Subcutaneous abdominal adipose tissue (tissue), 5 donors: ENCODE measurements around the gene LHFPL3.

ENCODE experiments used
- H3K27ac ChIP-seq: one replicate; pipeline ENCODE4 v1.7.0; 2013; ENCODE audit warnings: low read depth, mild to moderate bottlenecking, inconsistent platforms, low read length, moderate library complexity
- H3K27me3 ChIP-seq, 5 donors: one replicate each; pipeline ENCODE4 v1.7.0; 2013; ENCODE audit warnings: low read length in 5 of 5, inconsistent platforms in 1 of 5; ENCODE audit not compliant: control insufficient read depth in 5 of 5, insufficient read depth in 4 of 5
- H3K36me3 ChIP-seq, 5 donors: one replicate each; pipeline ENCODE4 v1.7.0; 2013; ENCODE audit warnings: low read length in 5 of 5; ENCODE audit not compliant: control insufficient read depth in 5 of 5, insufficient read depth in 5 of 5
- H3K4me1 ChIP-seq, 5 donors: one replicate each; pipeline ENCODE4 v1.7.0; 2013; ENCODE audit warnings: low read length in 5 of 5, mild to moderate bottlenecking in 3 of 5, moderate library complexity in 1 of 5; ENCODE audit not compliant: control insufficient read depth in 5 of 5, insufficient read depth in 5 of 5
- H3K4me3 ChIP-seq, 5 donors: one replicate each; pipeline ENCODE4 v1.7.0; 2013; ENCODE audit warnings: low read length in 5 of 5, low read depth in 1 of 5
- H3K9ac ChIP-seq, 5 donors: one replicate each; pipeline ENCODE4 v1.7.0; 2013; ENCODE audit warnings: low read length in 5 of 5, mild to moderate bottlenecking in 4 of 5, moderate library complexity in 3 of 5
- H3K9me3 ChIP-seq, 5 donors: one replicate each; pipeline ENCODE4 v1.7.0; 2013; ENCODE audit warnings: low read length in 5 of 5; ENCODE audit not compliant: control insufficient read depth in 5 of 5
- donor health status: healthy.
- donor health status: healthy.
- donor health status: healthy.
- donor health status: healthy.
- donor health status: healthy.

Gene LHFPL3

DNA sequence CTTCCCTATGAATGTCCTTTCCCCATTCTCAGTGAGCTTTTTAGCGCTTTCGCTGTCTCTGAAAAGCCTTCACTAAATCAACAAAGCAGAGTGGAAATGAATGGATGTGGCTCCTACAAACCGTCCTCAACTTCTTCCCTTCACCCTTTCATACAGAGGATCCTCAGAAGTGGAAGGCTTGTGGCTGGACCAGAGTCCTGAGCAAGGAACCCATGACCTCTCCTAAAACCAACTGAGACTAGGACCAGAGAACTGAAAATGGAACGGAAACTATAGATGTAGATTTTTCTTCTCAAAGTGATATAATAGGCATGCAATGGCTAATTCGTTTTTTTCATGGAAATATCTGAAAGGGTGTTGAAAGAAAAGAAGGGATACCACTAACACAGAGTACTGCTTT is 122.5 kb downstream of the LHFPL3 start:
- H3K27ac ChIP-seq = no peak overlapping the region
- no peaks in the 10 kb centered on the region for H3K36me3 ChIP-seq
- H3K9ac ChIP-seq = no peak overlapping the region

GRCh38 chr7:104453190-104453589 is 124.8 kb downstream of the LHFPL3 start:
- Histone ChIP-seq H3K27ac (no peak overlapping the region), H3K9ac (no peak overlapping the region), H3K27me3 (no peaks in the 10 kb centered on the region), H3K9me3 (peaks cover 0 to 7% (median 2%) of the 10 kb centered on the region in 5 donors), H3K4me3 (no peak overlapping the region), H3K36me3 (no peaks in the 10 kb centered on the region), H3K4me1 (no peaks in the 10 kb centered on the region)

More for the DNA sequence above, 122.5 kb downstream of the LHFPL3 start:
- Histone ChIP-seq H3K9me3 (peaks cover 0 to 7% (median 2%) of the 10 kb centered on the region in 5 donors), H3K27me3 (no peaks in the 10 kb centered on the region), H3K4me3 (no peak overlapping the region), H3K4me1 (no peaks in the 10 kb centered on the region)

GRCh38 chr7:104458875-104459274 is 130.5 kb downstream of the LHFPL3 start:
- Histone ChIP-seq H3K9ac (no peak overlapping the region), H3K4me1 (no peaks in the 10 kb centered on the region), H3K4me3 (no peak overlapping the region), H3K27me3 (no peaks in the 10 kb centered on the region), H3K9me3 (peaks cover 2 to 21% (median 7%) of the 10 kb centered on the region in 5 donors), H3K27ac (no peak overlapping the region), H3K36me3 (no peaks in the 10 kb centered on the region)

GRCh38 chr7:104469166-104469820 is 140.9 kb downstream of the LHFPL3 start:
- Histone ChIP-seq H3K4me3 (no peak overlapping the region), H3K36me3 (no peaks in the 10 kb centered on the region), H3K27ac (no peak overlapping the region), H3K4me1 (no peaks in the 10 kb centered on the region), H3K9me3 (peaks cover 0 to 5% (median 0%) of the 10 kb centered on the region in 5 donors), H3K27me3 (no peaks in the 10 kb centered on the region), H3K9ac (no peak overlapping the region)

DNA sequence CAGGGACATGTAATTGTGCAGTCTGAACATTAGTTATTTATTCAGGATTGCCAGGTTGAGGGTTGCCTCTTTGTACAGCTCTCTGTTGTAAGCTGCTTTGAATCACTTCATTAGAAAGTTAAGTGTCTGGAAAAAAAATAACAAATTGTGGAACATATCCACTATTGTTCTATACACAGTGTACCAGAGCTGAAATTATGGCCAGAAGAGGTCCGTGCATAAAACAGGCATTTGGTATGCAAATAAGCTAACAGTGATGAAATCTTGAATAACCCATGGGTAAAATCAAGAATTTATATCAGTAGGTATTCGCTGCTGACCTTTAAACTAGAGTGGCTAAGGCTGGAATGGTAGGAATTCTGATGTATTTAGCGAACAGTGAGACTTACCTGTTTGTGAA is 152.1 kb downstream of the LHFPL3 start:
- Histone ChIP-seq H3K9ac (no peak overlapping the region), H3K27me3 (no peaks in the 10 kb centered on the region), H3K4me3 (no peak overlapping the region)

GRCh38 chr7:104482362-104483037 is 154.1 kb downstream of the LHFPL3 start:
- no peak overlapping the region for H3K27ac ChIP-seq
- H3K4me3 ChIP-seq = no peak overlapping the region
- no peaks in the 10 kb centered on the region for H3K9me3 ChIP-seq
- H3K27me3 ChIP-seq = no peaks in the 10 kb centered on the region
- H3K9ac ChIP-seq = no peak overlapping the region
- no peaks in the 10 kb centered on the region for H3K4me1 ChIP-seq
- H3K36me3 ChIP-seq = no peaks in the 10 kb centered on the region

More for the DNA sequence above, 152.1 kb downstream of the LHFPL3 start:
- Histone ChIP-seq H3K27ac (no peak overlapping the region), H3K9me3 (no peaks in the 10 kb centered on the region), H3K4me1 (no peaks in the 10 kb centered on the region), H3K36me3 (no peaks in the 10 kb centered on the region)

GRCh38 chr7:104486931-104487330 is 158.5 kb downstream of the LHFPL3 start:
- Histone ChIP-seq H3K4me1 (no peaks in the 10 kb centered on the region), H3K27me3 (no peaks in the 10 kb centered on the region), H3K9ac (no peak overlapping the region), H3K36me3 (no peaks in the 10 kb centered on the region), H3K27ac (no peak overlapping the region), H3K9me3 (no peaks in the 10 kb centered on the region), H3K4me3 (no peak overlapping the region)

DNA sequence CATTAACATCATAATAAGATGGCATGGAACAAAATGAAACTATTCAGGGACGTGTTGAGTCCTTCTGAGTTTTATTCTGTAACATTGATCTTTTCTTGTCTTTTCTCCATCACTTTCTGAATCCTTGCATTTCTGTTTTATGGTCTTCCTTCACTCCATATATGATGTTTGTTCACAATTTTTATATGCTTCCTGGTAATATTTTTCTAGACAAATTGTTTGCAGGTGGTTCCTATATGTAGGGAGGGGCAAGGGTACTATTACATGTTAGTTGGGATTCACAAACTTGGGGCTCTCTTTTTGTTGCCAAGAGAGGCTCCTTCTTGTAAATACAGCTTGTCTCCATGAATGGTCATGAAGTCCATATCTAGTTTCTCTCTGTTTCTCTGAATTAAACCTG is 159.2 kb downstream of the LHFPL3 start:
- Histone ChIP-seq H3K9me3 (no peaks in the 10 kb centered on the region), H3K27me3 (no peaks in the 10 kb centered on the region), H3K27ac (no peak overlapping the region), H3K4me3 (no peak overlapping the region), H3K4me1 (no peaks in the 10 kb centered on the region), H3K36me3 (no peaks in the 10 kb centered on the region), H3K9ac (no peak overlapping the region)

DNA sequence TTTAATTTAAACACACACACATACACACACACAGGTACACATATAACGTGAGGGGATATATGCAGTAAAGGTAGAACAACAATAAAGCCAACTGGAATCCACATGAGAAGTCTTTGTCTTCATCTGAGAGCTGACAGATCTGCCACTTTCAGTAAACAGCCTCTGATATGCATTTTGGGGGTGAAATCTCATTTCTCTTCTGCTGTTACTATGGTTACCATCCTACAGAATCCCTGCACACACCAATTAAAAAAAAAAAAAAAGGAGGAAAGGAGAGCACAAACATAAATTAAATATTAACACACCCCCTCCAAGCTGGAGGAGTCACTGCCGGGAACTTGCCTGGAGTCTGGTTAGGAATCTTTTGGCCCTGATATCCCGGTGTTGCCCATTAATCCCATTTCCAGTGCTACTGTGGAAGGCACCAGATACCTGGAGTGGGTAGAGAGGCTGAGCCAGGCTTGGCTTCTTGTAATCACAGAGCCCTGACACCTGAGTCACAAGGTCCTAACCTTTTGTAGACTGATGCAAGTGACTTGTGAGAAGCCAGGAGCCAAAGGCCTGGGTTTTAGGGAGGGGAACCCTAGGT is 169.1 kb downstream of the LHFPL3 start:
- no peak overlapping the region for H3K4me3 ChIP-seq
- H3K27me3 ChIP-seq = no peaks in the 10 kb centered on the region
- no peak overlapping the region for H3K9ac ChIP-seq
- H3K9me3 ChIP-seq = no peaks in the 10 kb centered on the region
- H3K27ac ChIP-seq = no peak overlapping the region
- H3K4me1 ChIP-seq = no peaks in the 10 kb centered on the region
- H3K36me3 ChIP-seq = no peaks in the 10 kb centered on the region

DNA sequence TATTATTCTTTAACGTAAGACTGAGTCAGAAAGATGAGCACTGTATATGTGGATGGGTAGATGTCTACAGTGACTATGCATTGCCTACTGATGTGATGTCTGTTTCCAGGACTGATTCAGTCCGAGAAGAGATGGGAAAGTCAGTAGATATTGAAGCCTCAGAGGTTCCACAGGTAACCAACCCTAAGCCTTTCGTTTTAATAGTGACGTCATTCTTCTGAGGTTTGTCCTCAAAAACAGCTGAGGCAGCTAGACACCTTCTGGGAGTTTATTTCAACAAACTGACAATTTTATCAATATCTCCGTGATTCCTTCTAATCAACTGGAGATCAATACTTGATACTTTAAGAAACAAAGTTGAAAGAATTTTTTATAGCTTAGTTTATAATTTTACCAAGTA is 171.6 kb downstream of the LHFPL3 start:
- H3K9me3 ChIP-seq = no peaks in the 10 kb centered on the region
- H3K4me1 ChIP-seq = no peaks in the 10 kb centered on the region
- no peak overlapping the region for H3K4me3 ChIP-seq
- no peaks in the 10 kb centered on the region for H3K27me3 ChIP-seq
- H3K27ac ChIP-seq = no peak overlapping the region
- no peaks in the 10 kb centered on the region for H3K36me3 ChIP-seq
- H3K9ac ChIP-seq = no peak overlapping the region
